ENCODE data around the gene HIVEP2. TPM values are rescaled to one million over a fixed set of nuclear protein-coding genes. Genes with fewer than 3 reads are reported as not detected.

The HIVEP2 gene
- total RNA-seq, 1 experiment from 2014 or later: 4.2 TPM

DNA sequence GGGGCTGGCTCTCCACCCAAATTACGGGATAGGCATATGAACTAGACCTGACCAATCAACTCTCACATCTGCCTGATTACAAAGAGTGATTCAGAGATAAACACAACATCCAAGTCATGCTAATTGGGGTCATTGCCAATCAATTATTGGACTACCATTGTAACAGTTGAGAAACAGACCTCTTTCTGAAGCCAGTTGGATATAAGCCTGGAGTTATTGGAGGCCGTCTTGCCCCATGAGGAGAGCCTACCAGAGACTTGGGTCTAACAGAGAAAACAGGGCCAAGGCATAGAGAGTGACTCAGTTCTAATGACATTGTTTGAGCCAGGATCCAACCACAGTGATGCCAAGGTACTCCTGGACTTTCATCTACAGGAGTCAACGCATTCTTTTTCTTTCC, 39.4 kb upstream of the HIVEP2 start:
- Histone ChIP-seq H2AK5ac (ENCODE audit: insufficient read length, low read length) (no peak overlapping the region), H3K27me3 (ENCODE audit: insufficient read depth, low read length) (no peaks in the 10 kb centered on the region), H3K23me2 (ENCODE audit: insufficient read length, low read depth, low read length, poor library complexity, severe bottlenecking) (no peaks in the 10 kb centered on the region), H4K5ac (ENCODE audit: insufficient read length, low read depth, low read length) (no peak overlapping the region), H3K79me1 (ENCODE audit: insufficient read depth, low read depth, low read length, poor library complexity, severe bottlenecking) (no peaks in the 10 kb centered on the region), H3K23ac (ENCODE audit: insufficient read length, low read depth, low read length) (no peak overlapping the region), H2BK20ac (ENCODE audit: low read depth, low read length, poor library complexity, severe bottlenecking) (no peak overlapping the region), H3K9me3 (ENCODE audit: control insufficient read depth, low read depth, low read length) (no peaks in the 10 kb centered on the region), H3K27ac (ENCODE audit: insufficient read length, low read depth, low read length) (no peak overlapping the region), H2BK12ac (ENCODE audit: insufficient read length, low read depth, low read length) (no peak overlapping the region), H2BK15ac (ENCODE audit: low read depth, low read length) (no peak overlapping the region), H4K20me1 (ENCODE audit: control insufficient read depth, insufficient read depth, insufficient read length) (no peaks in the 10 kb centered on the region), H3K14ac (ENCODE audit: insufficient read depth, low read length) (no peak overlapping the region), H3K4ac (ENCODE audit: low read depth, low read length) (no peak overlapping the region), H3T11ph (ENCODE audit: low read length) (no peak overlapping the region), H3K56ac (ENCODE audit: insufficient read length, low read depth, low read length) (no peak overlapping the region), H2BK5ac (ENCODE audit: insufficient read length, low read length) (no peak overlapping the region), H3K9ac (ENCODE audit: extremely low read depth, insufficient read length, low read length) (no peak overlapping the region), H3K4me1 (ENCODE audit: insufficient read depth, low read length) (no peaks in the 10 kb centered on the region), H3K18ac (ENCODE audit: insufficient read length, low read depth, low read length) (no peak overlapping the region), H3K4me2 (ENCODE audit: insufficient read depth, insufficient read length, low read length) (no peak overlapping the region), H2AFZ (ENCODE audit: low read length) (no peak overlapping the region), H4K91ac (ENCODE audit: insufficient read length, low read depth, low read length) (no peak overlapping the region), H2BK120ac (ENCODE audit: low read depth, low read length, poor library complexity, severe bottlenecking) (no peak overlapping the region), H4K8ac (replicated peaks; ENCODE audit: insufficient read length, low read depth, low read length) (no peak overlapping the region), H3K79me2 (ENCODE audit: insufficient read depth, low read length) (no peaks in the 10 kb centered on the region)
- peaks cover 0 to 4% of the 10 kb centered on the region in 2 experiments; a peak in 2 of 4 replicates for H3K4me1 Mint-ChIP-seq
- H3K36me3 Mint-ChIP-seq (ENCODE audit: insufficient read depth in 1 of 3, low read depth in 3 of 3): peaks cover 6% of the 10 kb centered on the region in 3 experiments; a peak in 4 of 7 replicates
- TF ChIP-seq, protein P1, sequence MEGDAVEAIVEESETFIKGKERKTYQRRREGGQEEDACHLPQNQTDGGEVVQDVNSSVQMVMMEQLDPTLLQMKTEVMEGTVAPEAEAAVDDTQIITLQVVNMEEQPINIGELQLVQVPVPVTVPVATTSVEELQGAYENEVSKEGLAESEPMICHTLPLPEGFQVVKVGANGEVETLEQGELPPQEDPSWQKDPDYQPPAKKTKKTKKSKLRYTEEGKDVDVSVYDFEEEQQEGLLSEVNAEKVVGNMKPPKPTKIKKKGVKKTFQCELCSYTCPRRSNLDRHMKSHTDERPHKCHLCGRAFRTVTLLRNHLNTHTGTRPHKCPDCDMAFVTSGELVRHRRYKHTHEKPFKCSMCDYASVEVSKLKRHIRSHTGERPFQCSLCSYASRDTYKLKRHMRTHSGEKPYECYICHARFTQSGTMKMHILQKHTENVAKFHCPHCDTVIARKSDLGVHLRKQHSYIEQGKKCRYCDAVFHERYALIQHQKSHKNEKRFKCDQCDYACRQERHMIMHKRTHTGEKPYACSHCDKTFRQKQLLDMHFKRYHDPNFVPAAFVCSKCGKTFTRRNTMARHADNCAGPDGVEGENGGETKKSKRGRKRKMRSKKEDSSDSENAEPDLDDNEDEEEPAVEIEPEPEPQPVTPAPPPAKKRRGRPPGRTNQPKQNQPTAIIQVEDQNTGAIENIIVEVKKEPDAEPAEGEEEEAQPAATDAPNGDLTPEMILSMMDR (conservative IDR thresholded peaks at IDR 0.05): no peak
- no peaks in the 10 kb centered on the region for H3K27me3 Mint-ChIP-seq (ENCODE audit: low read depth)
- H3K27ac Mint-ChIP-seq: no peak overlapping the region
- no CpG with 5 or more reads among the region's 3 CpGs for WGBS (ENCODE audit: extremely low coverage, insufficient read length, low lambda C conversion rate)
- no peak overlapping the region for H3K4me3 Mint-ChIP-seq
- no peak for DNase-seq
- peaks cover 5 to 14% of the 10 kb centered on the region in 2 experiments; a peak in 4 of 5 replicates for H3K9me3 Mint-ChIP-seq
